Peyer's patch (tissue), 4 donors: ENCODE results near the gene PRR7. TPM values are rescaled to one million over a fixed set of nuclear protein-coding genes. Genes with fewer than 3 reads are reported as not detected.
A peak's percentile ranks its signal among the peaks of the same experiment; 100 is the strongest.

Source experiments
- DNase-seq, 3 donors: peaks; one replicate each; pipeline ENCODE4 v3.0.0-alpha.2; 2017 to 2019
- H3K27ac ChIP-seq, 4 donors: fragments of 200-600 bp; sonication (generic); one replicate each; pipeline ENCODE4 v1.5.1; 2016 to 2019
- H3K27me3 ChIP-seq, 2 donors: fragments of 200-600 bp; sonication (generic); one replicate each; pipeline ENCODE4 v1.5.1; 2019
- H3K36me3 ChIP-seq, 3 donors: fragments of 200-600 bp; sonication (generic); one replicate each; pipeline ENCODE4 v1.5.1; 2016 to 2019
- H3K4me1 ChIP-seq, 4 donors: fragments of 200-600 bp; sonication (generic); one replicate each; pipeline ENCODE4 v1.5.1; 2016 to 2019
- H3K4me3 ChIP-seq, 4 donors: fragments of 200-600 bp; sonication (generic); 1 replicate in 3 of 4; 2 replicates in 1 of 4; pipeline ENCODE4 v1.5.1; 2016 to 2019; ENCODE audit warnings: mild to moderate bottlenecking in 1 of 4
- H3K9me3 ChIP-seq, 4 donors: fragments of 200-600 bp; sonication (generic); one replicate each; pipeline ENCODE4 v1.5.1; 2016 to 2019; ENCODE audit warnings: mild to moderate bottlenecking in 1 of 4
- CTCF ChIP-seq, 6 experiments: fragments of 450-650 bp in 4 of 6; fragments of 200-600 bp in 2 of 6; sonication (generic) in 1 of 6; IDR thresholded peaks; one replicate each; pipeline ENCODE4 v1.5.1; 2017 to 2019; ENCODE audit warnings: antibody characterized with exemption in 6 of 6, mild to moderate bottlenecking in 3 of 6, moderate library complexity in 1 of 6
- POLR2A ChIP-seq, 2 donors: fragments of 450-650 bp; IDR thresholded peaks; one replicate each; pipeline ENCODE4 v1.5.1; 2017; ENCODE audit warnings: antibody characterized with exemption in 2 of 2, mild to moderate bottlenecking in 2 of 2, moderate library complexity in 2 of 2
- total RNA-seq, 4 donors: library from RNA; depleted of rRNA; stranded (reverse); fragments of >200 nt; gene quantifications; one replicate each; pipeline ENCODE4 v1.1.0, GENCODE V29; 2016

The PRR7 gene
- total RNA-seq, 4 donors from 2014 or later, result 0.70 to 2.2 (median 1.9) TPM; not detected in 1

GRCh38 chr5:177445917-177446199 is 756 bp upstream of the PRR7 start:
- Histone ChIP-seq H3K27me3 (no peaks in the 10 kb centered on the region), H3K4me3 (peak overlapping the region; percentile 48 to 87 (median 76)), H3K27ac (peak overlapping the region; percentile 40 to 83 (median 58)), H3K36me3 (peaks cover 0 to 17% (median 0%) of the 10 kb centered on the region in 3 donors), H3K9me3 (no peaks in the 10 kb centered on the region), H3K4me1 (peaks cover 4 to 23% (median 18%) of the 10 kb centered on the region in 4 donors)
- no peak for DNase-seq
- TF ChIP-seq CTCF (IDR thresholded peaks at IDR 0.05) (no peak), POLR2A (IDR thresholded peaks at IDR 0.05) (no peak)

GRCh38 chr5:177447066-177447610 is 524 bp downstream of the PRR7 start:
- Histone ChIP-seq H3K36me3 (peaks cover 0 to 4% (median 0%) of the 10 kb centered on the region in 3 donors), H3K4me3 (peak overlapping the region; percentile 48 to 87 (median 76)), H3K27ac (peak overlapping the region; percentile 40 to 83 (median 58)), H3K27me3 (no peaks in the 10 kb centered on the region), H3K4me1 (peaks cover 4 to 23% (median 18%) of the 10 kb centered on the region in 4 donors), H3K9me3 (no peaks in the 10 kb centered on the region)
- peak in 2 of 3 donors; percentile 66 to 77 for DNase-seq
- TF ChIP-seq CTCF (IDR thresholded peaks at IDR 0.05) (no peak), POLR2A (IDR thresholded peaks at IDR 0.05) (no peak)

- H3K9me3 ChIP-seq, result no peaks in the 10 kb centered on the region
These were observed 1.1 kb downstream of the PRR7 start for GRCh38 chr5:177447611-177448243.

GRCh38 chr5:177448244-177448950 is 1.8 kb downstream of the PRR7 start:
- Histone ChIP-seq H3K4me3 (no peak overlapping the region), H3K36me3 (no peaks in the 10 kb centered on the region), H3K9me3 (no peaks in the 10 kb centered on the region), H3K27ac (no peak overlapping the region), H3K4me1 (peaks cover 4 to 24% (median 18%) of the 10 kb centered on the region in 4 donors), H3K27me3 (no peaks in the 10 kb centered on the region)
- TF ChIP-seq CTCF (IDR thresholded peaks at IDR 0.05), result no peak
- no peak for TF ChIP-seq POLR2A (IDR thresholded peaks at IDR 0.05)
- DNase-seq, result no peak

More at GRCh38 chr5:177447611-177448243, 1.1 kb downstream of the PRR7 start:
- TF ChIP-seq POLR2A (IDR thresholded peaks at IDR 0.05) (no peak), CTCF (IDR thresholded peaks at IDR 0.05) (peak in 1 of 6 experiments; percentile 7)
- Histone ChIP-seq H3K4me3 (peak overlapping the region in 3 of 4 donors; percentile 74 to 87 (median 77)), H3K27ac (peak overlapping the region in 2 of 4 donors; percentile 54 to 83), H3K27me3 (no peaks in the 10 kb centered on the region), H3K36me3 (no peaks in the 10 kb centered on the region), H3K4me1 (peaks cover 4 to 23% (median 18%) of the 10 kb centered on the region in 4 donors)
- peak in 1 of 3 donors; percentile 72 for DNase-seq

GRCh38 chr5:177449140-177450061 is 2.8 kb downstream of the PRR7 start:
- H3K27me3 ChIP-seq, result no peaks in the 10 kb centered on the region
- H3K4me3 ChIP-seq, result no peak overlapping the region
- no peak overlapping the region for H3K27ac ChIP-seq
- TF ChIP-seq CTCF (IDR thresholded peaks at IDR 0.05), result no peak
- no peak for TF ChIP-seq POLR2A (IDR thresholded peaks at IDR 0.05)
- no peaks in the 10 kb centered on the region for H3K9me3 ChIP-seq
- H3K36me3 ChIP-seq, result no peaks in the 10 kb centered on the region
- no peak for DNase-seq
- H3K4me1 ChIP-seq, result peaks cover 4 to 33% (median 24%) of the 10 kb centered on the region in 4 donors
